Endothelial cell of hepatic sinusoid (primary cell): ENCODE data around the gene DUOX1.
"Not testable (repeated sequence)": the region's sequence is repeated elsewhere in the genome, so short reads cannot be mapped to it uniquely, and the experiment has no call there.

ENCODE experiments used
- in situ Hi-C: cut with HindIII; loops from 2 replicates; pipeline ENCODE4 v1.10.0; 2017; ENCODE audit warnings: low sequenced_read_pairs

The DUOX1 gene

DNA sequence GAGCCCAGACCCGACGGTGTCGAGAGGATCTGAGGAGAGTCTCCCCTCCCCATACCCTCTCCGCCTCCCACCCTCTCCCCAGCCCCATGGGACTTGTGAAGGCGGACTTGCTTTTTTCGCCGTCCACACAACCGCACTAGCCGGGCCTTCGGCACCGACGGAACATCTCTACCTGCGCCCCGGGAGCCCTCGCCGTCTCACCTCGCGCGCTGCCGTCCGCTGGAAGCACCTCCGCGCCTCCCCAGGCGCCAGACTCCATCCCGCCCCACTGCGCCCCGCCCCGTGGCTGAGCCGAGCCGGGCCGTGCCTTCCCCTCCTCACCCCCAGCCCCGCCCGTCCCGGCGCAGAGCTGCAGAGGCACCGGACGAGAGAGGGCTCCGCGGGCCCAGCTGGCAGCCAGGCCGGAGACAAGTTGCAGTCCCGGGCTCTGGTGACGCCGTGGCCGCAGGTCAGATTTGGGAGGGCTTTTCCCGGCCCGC lies at the start of gene DUOX1, which contains the start of gene DUOXA1:
Gene DUOX1, plus strand, starts transcription at position 344 of the 479 bp plus-strand sequence. CDS start 1,973 bp downstream, outside the sequence.
Gene DUOXA1, minus strand, starts transcription at position 229 of the 479 bp plus-strand sequence. CDS start 6,865 bp downstream, outside the sequence.
- in situ Hi-C loops: no loop called here

DNA sequence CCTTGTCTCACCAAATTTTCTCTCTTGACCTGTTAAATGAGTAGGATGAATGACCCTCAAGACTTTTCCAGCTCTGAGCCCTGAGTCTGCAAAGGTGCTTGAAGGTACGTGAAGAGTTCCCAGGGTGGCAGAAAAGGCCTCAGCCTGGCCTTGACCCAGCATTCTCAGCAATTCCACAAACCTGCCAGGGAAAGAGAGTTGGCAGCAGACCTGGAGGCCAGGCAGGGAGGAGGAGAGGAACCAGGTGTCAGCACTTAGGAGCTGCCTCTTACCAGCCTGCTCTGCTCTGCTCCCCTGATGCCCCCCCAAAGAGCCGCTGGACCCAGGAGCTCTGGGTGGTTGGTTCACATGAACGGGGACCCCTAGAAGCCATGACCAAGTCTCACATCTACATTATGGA lies 49.2 kb upstream of the DUOX1 start:
- in situ Hi-C loops: not testable (repeated sequence)

- in situ Hi-C loops: not testable (repeated sequence)
These were observed 47.4 kb upstream of the DUOX1 start for GRCh38 chr15:45082412-45082811.

- in situ Hi-C loops: no loop called here
These were observed 46.6 kb upstream of the DUOX1 start for GRCh38 chr15:45083223-45083622.

DNA sequence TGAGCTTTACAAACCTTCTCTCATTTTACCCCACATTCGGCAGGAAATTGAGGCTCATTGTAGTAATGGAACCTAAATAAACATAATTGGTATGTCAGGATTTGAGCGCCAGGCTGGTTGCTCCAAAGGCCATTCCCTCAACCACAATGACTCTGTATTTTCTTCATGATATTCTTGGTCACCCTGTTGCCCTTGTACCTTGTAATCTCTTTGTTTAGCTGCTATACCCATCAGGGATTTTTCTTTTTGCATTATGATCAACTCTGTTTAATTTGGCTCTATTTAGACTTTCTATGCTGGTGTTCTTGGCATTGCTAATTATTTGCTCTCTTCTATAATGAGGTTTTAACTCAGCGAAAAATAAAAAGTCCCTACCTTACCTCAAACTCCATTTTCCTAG lies 45.6 kb upstream of the DUOX1 start:
- in situ Hi-C loops: no loop called here

GRCh38 chr15:45087513-45087912 lies 42.3 kb upstream of the DUOX1 start:
- in situ Hi-C loops: no loop called here

- in situ Hi-C loops: no loop called here
These were observed 40.7 kb upstream of the DUOX1 start for GRCh38 chr15:45088801-45089711.

DNA sequence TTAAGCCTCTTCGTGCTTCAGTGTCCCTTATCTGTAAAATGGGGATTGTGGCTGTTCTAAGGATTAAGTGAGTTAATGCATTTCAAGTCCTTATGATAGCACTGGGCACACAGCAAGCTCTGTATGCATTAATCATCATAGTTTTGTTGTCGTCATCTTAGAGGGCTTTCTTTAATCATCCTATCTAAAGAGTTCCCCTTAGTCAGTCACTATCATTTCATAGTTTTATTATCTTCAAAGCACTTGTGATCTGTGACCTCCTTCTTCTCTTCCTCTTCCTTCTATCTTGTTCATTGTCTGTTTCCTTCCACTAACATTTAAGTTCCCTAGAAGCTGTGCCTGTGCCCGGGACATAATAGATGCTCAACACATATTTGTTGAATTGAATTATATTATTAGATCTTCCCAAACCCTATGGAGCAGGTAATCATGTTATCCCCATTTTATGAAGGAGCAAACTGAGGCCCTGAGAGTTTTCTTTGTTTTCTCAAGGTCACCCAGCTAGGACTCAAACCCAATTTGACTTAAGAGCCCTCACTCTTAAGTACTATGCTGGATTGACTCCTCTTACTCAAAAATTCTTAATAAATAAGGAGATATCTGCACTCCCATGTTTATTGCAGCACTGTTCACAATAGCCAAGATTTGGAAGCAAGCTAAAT lies 40.0 kb upstream of the DUOX1 start:
- in situ Hi-C loops: no loop called here

GRCh38 chr15:45091161-45091560 lies 38.6 kb upstream of the DUOX1 start:
- in situ Hi-C loops: no loop called here

DNA sequence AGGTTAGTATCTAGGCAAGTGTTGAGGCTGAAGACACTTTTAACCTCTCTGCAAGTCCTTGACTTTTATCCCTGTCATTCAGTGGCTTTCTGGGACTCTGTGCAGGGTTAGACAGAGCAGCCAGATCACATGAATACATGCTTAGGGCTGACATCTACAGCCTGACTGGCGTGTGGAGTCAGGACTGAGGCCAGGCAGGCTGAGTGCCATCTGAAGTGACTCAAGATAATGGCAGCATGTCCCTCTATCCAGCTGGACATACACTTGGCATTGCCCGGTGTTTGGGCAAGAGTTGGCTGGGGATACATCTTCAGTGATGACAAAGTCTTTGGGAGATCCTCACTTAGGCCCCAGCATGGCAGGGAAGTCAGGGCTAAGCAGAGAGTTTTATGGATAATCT lies 38.2 kb upstream of the DUOX1 start:
- in situ Hi-C loops: no loop called here

DNA sequence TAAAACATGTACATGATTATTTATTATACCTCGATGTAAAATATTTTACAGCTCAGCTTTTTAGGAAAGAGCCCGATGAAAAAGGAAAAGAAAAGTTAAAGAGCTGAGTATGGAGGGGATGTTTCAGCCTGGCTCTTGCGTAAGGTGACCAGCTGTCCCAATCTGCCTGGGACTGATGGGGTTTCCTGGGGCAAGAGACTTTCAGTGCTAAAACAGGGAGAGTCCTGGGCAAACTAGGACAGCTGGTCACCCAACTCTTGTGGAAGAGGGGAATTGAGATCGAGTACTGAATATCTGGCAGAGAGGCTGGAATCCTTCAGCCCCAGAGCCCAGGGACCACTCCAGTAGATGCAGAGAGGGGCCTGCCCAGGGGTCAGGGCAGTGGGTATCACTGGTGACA lies 36.8 kb upstream of the DUOX1 start:
- in situ Hi-C loops: no loop called here

DNA sequence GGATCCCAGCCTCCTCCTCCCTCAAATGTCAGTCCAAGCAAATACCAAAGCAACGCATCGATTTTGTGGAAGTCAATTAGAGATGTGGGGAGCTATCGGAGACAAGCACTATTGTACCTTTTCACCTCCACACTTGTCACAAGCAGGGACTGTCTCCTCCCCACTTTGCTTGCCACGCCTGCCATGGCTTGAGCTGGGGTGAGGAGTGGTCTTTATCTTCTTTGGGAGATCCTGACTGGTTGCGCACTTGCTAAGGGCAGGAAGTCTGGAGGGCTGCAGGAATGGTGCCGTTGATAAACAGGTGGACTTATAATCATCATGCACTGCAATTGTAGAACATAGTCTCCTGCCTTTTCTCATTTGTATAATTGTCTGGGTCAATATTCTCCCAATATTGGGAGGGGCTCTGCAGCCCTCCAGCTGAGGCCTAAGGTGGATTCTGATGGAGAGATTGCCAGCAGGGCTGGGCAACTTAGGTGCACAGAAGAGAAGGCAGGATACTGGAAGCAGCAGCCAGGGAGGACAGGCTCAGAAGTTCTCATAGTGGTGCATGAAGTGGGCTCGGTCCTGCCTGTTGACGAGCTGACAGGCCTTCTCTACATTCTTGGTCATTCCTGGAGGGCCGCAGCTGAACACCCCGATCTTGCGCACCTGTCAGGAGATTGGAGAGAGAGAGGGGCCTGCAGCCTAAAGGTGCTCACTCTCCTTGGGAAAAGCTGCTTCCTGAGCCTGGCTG lies 36.0 kb upstream of the DUOX1 start:
- in situ Hi-C loops: no loop called here

GRCh38 chr15:45094358-45094730 lies 35.5 kb upstream of the DUOX1 start:
- in situ Hi-C loops: no loop called here

- in situ Hi-C loops: no loop called here
These were observed 34.1 kb upstream of the DUOX1 start for GRCh38 chr15:45095661-45096060.

- in situ Hi-C loops: no loop called here
These were observed 32.3 kb upstream of the DUOX1 start for GRCh38 chr15:45097466-45097865.

DNA sequence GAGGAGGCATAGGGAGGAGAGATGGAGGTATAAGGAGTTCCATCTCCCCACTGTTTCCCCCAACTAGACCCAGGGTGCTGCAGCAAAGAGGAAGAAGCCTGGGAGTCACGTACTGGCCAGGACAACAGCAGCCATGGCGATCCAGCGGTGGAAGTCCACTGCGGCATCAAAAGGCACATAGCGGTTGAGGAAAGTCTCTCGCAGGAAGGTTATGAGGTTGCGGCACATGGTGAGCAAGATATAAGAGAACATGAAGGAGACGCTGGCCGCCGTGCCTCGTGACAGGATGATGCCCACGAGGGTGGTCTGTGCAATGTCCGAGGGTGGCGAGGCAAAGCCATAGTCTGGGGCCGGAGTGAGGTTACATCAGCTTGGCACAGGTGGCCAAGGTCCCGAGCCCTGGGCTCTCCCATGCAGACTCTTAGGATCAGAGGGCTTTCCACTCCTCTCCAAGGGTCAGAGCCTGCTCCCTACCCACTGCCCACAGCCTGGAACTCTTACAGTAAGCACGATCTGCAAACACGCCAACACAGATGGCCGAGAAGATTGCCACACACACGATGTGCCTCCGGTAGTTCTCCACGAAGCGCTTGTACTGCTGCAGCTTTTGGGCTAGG lies 30.1 kb upstream of the DUOX1 start:
- in situ Hi-C loops: no loop called here

DNA sequence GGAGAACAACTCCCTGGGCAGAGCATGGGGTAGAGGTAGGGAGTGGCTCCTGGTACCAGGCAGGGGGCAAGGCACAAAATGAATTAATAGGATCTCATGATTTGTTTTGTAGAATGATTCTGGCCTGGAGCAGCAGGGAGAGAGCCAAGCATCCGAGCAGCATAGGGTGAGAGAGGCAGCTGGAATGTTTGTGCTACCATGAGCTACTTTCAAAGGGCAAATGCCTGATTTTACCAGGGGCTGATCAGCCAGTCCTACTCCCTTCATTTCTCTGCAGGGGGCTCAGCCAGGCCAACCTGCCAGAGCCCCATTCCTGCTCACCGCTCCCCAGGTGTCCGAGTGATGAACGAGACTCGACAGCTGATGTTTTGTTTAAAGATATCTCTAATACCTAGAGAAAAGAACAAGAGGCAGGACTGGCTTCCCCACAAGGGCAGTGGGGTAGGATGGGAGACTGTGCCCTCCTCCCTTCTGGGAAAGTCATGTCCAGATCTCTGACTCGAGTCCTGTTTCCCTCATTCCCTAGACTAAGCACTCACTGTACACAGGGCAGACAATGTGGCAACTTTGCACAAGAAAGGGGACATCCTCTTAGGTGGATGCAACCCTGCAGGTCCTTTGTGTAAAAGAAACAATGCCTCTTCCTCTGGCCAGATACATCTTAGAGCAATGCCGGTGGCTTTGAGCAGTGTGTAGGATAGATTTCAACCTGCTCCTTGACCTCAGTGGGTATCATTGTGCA lies 28.7 kb upstream of the DUOX1 start:
- in situ Hi-C loops: no loop called here

- in situ Hi-C loops: no loop called here
These were observed 28.0 kb upstream of the DUOX1 start for GRCh38 chr15:45101749-45102148.

DNA sequence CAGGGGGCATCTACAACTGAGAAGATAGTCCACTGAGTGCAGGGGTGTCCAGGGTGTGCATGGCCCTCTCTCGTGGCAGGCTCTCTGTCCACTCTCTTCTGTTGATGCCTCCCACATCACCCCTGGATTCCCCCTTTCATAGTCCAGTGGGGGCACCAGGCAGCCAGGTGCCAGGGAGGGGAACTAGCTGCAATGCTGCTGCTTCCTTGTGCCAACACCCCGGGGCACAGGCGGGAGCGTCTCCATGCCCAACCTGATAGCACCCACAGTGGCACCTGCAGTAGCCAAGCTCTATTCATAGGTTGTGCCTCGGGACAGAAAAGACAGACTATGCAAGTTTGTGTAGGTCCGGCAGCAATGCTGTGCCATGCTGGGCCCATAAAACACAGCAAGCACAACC lies 27.6 kb upstream of the DUOX1 start:
- in situ Hi-C loops: no loop called here

- in situ Hi-C loops: not testable (repeated sequence)
These were observed 25.6 kb upstream of the DUOX1 start for GRCh38 chr15:45104170-45104569.
